Kidney (tissue), 14 donors: ENCODE measurements around the gene PRR19. TPM values are rescaled to one million over a fixed set of nuclear protein-coding genes. Genes with fewer than 3 reads are reported as not detected.

ENCODE experiments used
- DNase-seq, 5 donors: peaks; one replicate each; pipeline ENCODE4 v3.0.0-alpha.2; 2013 to 2020
- FAIRE-seq: peaks from 2 replicates; lab custom pipeline; 2012; peaks lifted over from hg19 to GRCh38; lab: Jason Lieb, UNC
- H3K27ac ChIP-seq, 2 donors: one replicate each; pipeline ENCODE4 v1.7.0; 2013; ENCODE audit warnings: low read depth in 2 of 2, low read length in 2 of 2, inconsistent platforms in 1 of 2
- H3K27me3 ChIP-seq: one replicate; pipeline ENCODE4 v1.7.1; 2013; ENCODE audit warnings: low read length, inconsistent platforms; ENCODE audit not compliant: control insufficient read depth, insufficient read depth
- H3K36me3 ChIP-seq, 3 donors: one replicate each; pipeline versions ENCODE4 v1.7.0 to v1.7.1; 2013; ENCODE audit warnings: low read length in 3 of 3, control low read depth in 1 of 3, inconsistent platforms in 1 of 3; ENCODE audit not compliant: insufficient read depth in 3 of 3, control insufficient read depth in 2 of 3
- H3K4me1 ChIP-seq, 3 donors: one replicate each; pipeline versions ENCODE4 v1.7.0 to v1.7.1; 2013; ENCODE audit warnings: low read length in 3 of 3, inconsistent platforms in 1 of 3, low read depth in 1 of 3; ENCODE audit not compliant: control insufficient read depth in 2 of 3, insufficient read depth in 2 of 3
- H3K4me3 ChIP-seq, 3 donors: one replicate each; pipeline versions ENCODE4 v1.7.0 to v1.8.1; 2013; ENCODE audit warnings: low read length in 3 of 3, control low read depth in 1 of 3, inconsistent platforms in 1 of 3
- H3K9ac ChIP-seq, 3 donors: one replicate each; pipeline versions ENCODE4 v1.7.0 to v1.7.1; 2013; ENCODE audit warnings: low read length in 3 of 3, control low read depth in 1 of 3, inconsistent platforms in 1 of 3
- H3K9me3 ChIP-seq, 3 donors: one replicate each; pipeline versions ENCODE4 v1.7.0 to v1.7.1; 2013; ENCODE audit warnings: low read length in 3 of 3, control low read depth in 1 of 3, inconsistent platforms in 1 of 3; ENCODE audit not compliant: control insufficient read depth in 2 of 3, insufficient read depth in 1 of 3
- CTCF ChIP-seq: IDR thresholded peaks from 3 replicates; pipeline ENCODE4 v1.5.1; 2012; ENCODE audit warnings: mild to moderate bottlenecking, moderate library complexity, borderline replicate concordance; ENCODE audit not compliant: insufficient read depth; ENCODE audit errors: extremely low read depth
- intact Hi-C: fragments of 100-400 bp; cut with DNase I; formaldehyde crosslinking; loops from one replicate; pipeline ENCODE4 v1.11.1; 2022
- polyA plus RNA-seq: library from polyadenylated mRNA; stranded (reverse); fragments of 350-450 nt; fragmentation: Illumina TruSeq; extraction: RNeasy Lipid Tissue Mini Kit (QIAGEN cat#74804); gene quantifications from one replicate; pipeline ENCODE4 v1.2.3, GENCODE V29; 2014; ENCODE audit warnings: low read depth, low replicate concordance; ENCODE audit not compliant: insufficient read depth
- total RNA-seq: library from RNA; stranded (reverse); fragmentation: NEBNext Ultra II Directional; extraction: Animal tissue kit (Norgen Biotek cat#: 25700); gene quantifications from one replicate; pipeline ENCODE4 v1.2.1, GENCODE V29; 2021
- donor health status: control.
- donor health status: control.
- donor health status: control.
- donor health status: control.
- donor health status: control.
- donor health status: DM: yes; HTN: yes; CAD: no.
- donor health status: Normal renal cell carcinoma (clear cell type).

PRR19 gene
- total and polyA plus RNA-seq, 2 donors from 2014 or later, result 0.47 to 0.71 TPM

GRCh38 chr19:42303101-42303464, 1.2 kb downstream of the PRR19 start:
- intact Hi-C loops, result no loop called here
- Histone ChIP-seq H3K36me3 (no peaks in the 10 kb centered on the region), H3K9ac (peak overlapping the region in 1 of 3 donors; percentile 37), H3K27me3 (no peaks in the 10 kb centered on the region), H3K9me3 (no peaks in the 10 kb centered on the region), H3K4me1 (peaks cover 2 to 4% (median 2%) of the 10 kb centered on the region in 3 donors), H3K4me3 (peak overlapping the region in 2 of 3 donors; percentile 49 to 75), H3K27ac (no peak overlapping the region)
- TF ChIP-seq CTCF, result no peak
- FAIRE-seq (no peak), DNase-seq (peak in 1 of 5 donors; percentile 32)

- Histone ChIP-seq H3K4me1 (peaks cover 2 to 4% (median 2%) of the 10 kb centered on the region in 3 donors), H3K4me3 (no peak overlapping the region), H3K9ac (no peak overlapping the region), H3K9me3 (no peaks in the 10 kb centered on the region), H3K36me3 (no peaks in the 10 kb centered on the region), H3K27me3 (no peaks in the 10 kb centered on the region), H3K27ac (no peak overlapping the region)
- FAIRE-seq (no peak), DNase-seq (no peak)
- TF ChIP-seq CTCF, result no peak
- intact Hi-C loops, result no loop called here
Measured at GRCh38 chr19:42303876-42304275, 1.9 kb downstream of the PRR19 start.

GRCh38 chr19:42306646-42307045, 4.7 kb downstream of the PRR19 start:
- no peak for FAIRE-seq
- no peak for DNase-seq
- Histone ChIP-seq H3K27ac (no peak overlapping the region), H3K4me1 (peaks cover 0 to 4% (median 0%) of the 10 kb centered on the region in 3 donors), H3K36me3 (no peaks in the 10 kb centered on the region), H3K4me3 (no peak overlapping the region), H3K9ac (no peak overlapping the region), H3K27me3 (no peaks in the 10 kb centered on the region), H3K9me3 (no peaks in the 10 kb centered on the region)
- intact Hi-C loops, result no loop called here
- TF ChIP-seq CTCF, result no peak

- no peaks in the 10 kb centered on the region for H3K9me3 ChIP-seq
- no peak overlapping the region for H3K27ac ChIP-seq
- H3K4me3 ChIP-seq, result no peak overlapping the region
- no peak for TF ChIP-seq CTCF
- H3K9ac ChIP-seq, result no peak overlapping the region
- FAIRE-seq (no peak), DNase-seq (peak in 1 of 5 donors; percentile 53)
- no peaks in the 10 kb centered on the region for H3K4me1 ChIP-seq
- no peaks in the 10 kb centered on the region for H3K27me3 ChIP-seq
- H3K36me3 ChIP-seq, result no peaks in the 10 kb centered on the region
- intact Hi-C loops, result no loop called here
Measured at GRCh38 chr19:42309686-42310085, 7.8 kb downstream of the PRR19 start.
